HFF-Myc (cell line): ENCODE data around the gene OGFR.

Experiments
- DNase-seq: peaks from one replicate; pipeline ENCODE4 v3.0.0-alpha.2; 2011; ENCODE audit warnings: low read depth; ENCODE audit errors: extremely low read depth
- H3K4me3 ChIP-seq: replicated peaks from 2 replicates; pipeline ENCODE4 v1.5.1; 2011; ENCODE audit warnings: low read depth, mild to moderate bottlenecking, control low read depth, low read length
- CTCF ChIP-seq: IDR thresholded peaks from 2 replicates; pipeline ENCODE4 v1.5.1; 2012; ENCODE audit warnings: mild to moderate bottlenecking, low read depth, low read length, control low read depth; ENCODE audit errors: missing control alignments

Gene OGFR

GRCh38 chr20:62800314-62801259 is 4.0 kb upstream of the OGFR start:
- no peak overlapping the region for H3K4me3 ChIP-seq
- no peak for TF ChIP-seq CTCF
- no peak for DNase-seq

GRCh38 chr20:62801284-62802010 is 3.2 kb upstream of the OGFR start:
- DNase-seq: no peak
- H3K4me3 ChIP-seq: no peak overlapping the region
- TF ChIP-seq CTCF: no peak

- TF ChIP-seq CTCF: no peak
- no peak for DNase-seq
- H3K4me3 ChIP-seq: no peak overlapping the region
These were observed 2.5 kb upstream of the OGFR start for GRCh38 chr20:62802026-62802712.

- DNase-seq: no peak
- TF ChIP-seq CTCF: peak; percentile 4
- peak overlapping the region; percentile 75 for H3K4me3 ChIP-seq
These were observed 511 bp upstream of the OGFR start for GRCh38 chr20:62804021-62804626.

- no peak for DNase-seq
- H3K4me3 ChIP-seq: peak overlapping the region; percentile 75
- TF ChIP-seq CTCF: no peak
These were observed 598 bp downstream of the OGFR start for GRCh38 chr20:62805155-62805710.
